HG03521 (cell line): ENCODE data around the gene ACSS3.

Experiments used
- ATAC-seq: cut with Tn5 transposase; IDR thresholded peaks from one replicate; pipeline ENCODE4 v1.9.1; 2021; ENCODE audit warnings: mild to moderate bottlenecking, moderate library complexity; ENCODE audit not compliant: unreplicated experiment

The ACSS3 gene

DNA sequence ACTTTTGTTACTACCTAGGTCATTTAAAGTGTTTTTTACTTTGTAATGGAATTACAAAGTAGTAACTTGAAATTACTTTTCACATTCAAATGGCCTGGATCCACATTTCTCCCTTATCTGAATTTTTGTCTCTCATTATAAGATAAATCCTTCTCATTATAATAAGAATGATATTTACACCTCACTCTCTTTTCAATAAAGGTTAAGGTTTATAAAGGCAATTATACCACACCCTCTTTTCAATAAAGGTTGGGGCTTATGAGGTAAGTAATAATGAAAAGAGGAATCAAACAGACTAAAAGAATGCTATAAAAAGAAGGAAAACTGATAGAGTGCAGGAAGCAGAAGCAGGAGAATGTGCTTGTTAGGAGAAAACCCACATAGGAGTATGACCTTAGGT lies 210.8 kb downstream of the ACSS3 start:
- ATAC-seq: no peak

- ATAC-seq: no peak
Observed at GRCh38 chr12:81294325-81295190, 216.7 kb downstream of the ACSS3 start.

DNA sequence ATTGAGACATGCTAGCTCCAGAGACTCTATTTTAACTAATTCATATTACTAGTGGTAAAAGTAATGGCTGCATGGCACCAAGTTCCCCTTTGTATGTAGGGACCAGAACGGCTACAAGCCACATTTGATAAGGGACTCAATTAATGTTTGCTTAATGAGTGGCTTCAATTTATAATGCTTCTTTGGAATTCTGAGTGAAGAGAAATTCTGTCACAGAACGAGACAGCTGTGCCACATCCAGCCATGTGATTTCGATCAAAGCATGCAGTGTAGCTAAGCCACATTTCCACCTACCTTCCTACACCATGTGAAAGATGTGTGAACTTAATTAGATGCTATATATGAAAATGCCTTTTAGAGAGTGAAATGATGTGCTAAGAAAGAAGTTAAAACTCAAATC lies 217.4 kb downstream of the ACSS3 start:
- ATAC-seq: no peak

GRCh38 chr12:81296556-81297305 lies 218.9 kb downstream of the ACSS3 start:
- no peak for ATAC-seq

DNA sequence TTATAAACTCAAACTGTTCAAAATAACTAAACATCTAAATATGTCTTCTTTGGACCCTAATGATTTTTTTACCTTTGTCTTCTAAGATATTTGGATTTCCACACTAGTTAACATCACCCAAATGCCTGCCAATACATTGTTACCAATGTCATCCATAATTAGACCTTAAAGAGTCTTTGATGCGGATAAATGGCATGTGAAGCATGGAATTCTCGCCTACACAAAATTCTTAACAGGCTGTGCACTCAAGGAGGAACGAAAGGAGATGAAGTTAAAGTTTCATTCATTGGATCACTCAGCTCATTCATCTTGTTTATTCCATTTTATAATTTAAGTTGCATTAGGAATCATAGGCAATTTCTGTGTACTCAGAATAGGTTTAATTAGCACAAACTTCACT lies 219.7 kb downstream of the ACSS3 start:
- ATAC-seq: no peak

DNA sequence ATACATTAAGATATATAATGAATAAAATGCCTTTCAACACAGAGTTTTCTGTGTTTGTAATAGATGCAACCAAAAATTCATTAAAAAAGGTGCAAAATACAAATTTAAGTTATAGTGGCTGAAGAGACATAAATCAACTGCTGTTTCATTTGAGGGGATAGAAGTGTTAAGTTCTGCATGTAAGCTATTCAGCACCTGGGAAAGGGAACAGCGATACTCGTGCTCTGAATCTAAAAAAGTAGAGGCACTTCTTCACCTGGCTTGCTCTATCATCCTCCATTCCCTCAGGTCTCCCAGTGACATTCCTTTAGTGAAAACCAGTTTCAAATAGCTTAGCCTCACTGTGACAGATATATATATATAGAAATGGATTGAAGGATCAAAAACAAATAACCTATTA lies 222.6 kb downstream of the ACSS3 start:
- no peak for ATAC-seq

DNA sequence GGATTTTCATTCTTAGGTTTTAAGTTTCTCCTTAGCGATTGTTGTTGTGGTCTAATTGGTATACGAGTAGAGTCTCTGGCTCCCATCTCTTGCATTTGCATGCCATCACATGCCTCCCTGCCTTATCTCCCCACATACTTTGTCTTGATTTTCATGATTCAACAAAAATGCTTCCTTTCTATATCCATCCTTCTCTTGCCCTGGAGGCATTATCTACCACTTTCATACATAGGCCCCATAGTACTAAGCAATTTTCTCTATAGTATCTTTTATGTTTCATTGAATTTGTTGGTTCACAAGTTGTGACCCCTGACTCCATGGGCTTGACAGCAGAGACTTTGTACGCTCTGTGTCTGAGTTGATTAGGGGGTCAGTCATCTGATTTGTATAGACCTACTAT lies 226.1 kb downstream of the ACSS3 start:
- ATAC-seq: no peak
